GM13977 (cell line): ENCODE measurements around the gene LMF1.

Experiments
- DNase-seq: peaks from one replicate; pipeline ENCODE4 v3.0.0; 2012; ENCODE audit warnings: low spot score
- in situ Hi-C: fragments of 300-500 bp; cut with MboI; formaldehyde crosslinking; loops from one replicate; pipeline ENCODE4 v1.12.0; 2022; ENCODE audit warnings: low sequenced_read_pairs, low pct_unique_long_range_greater_than_20kb, mixed read lengths, inconsistent platforms; ENCODE audit not compliant: unreplicated experiment
- TF ChIP-seq, protein P1 (sequence below): IDR thresholded peaks from 2 replicates; pipeline ENCODE4 v1.5.1; 2012; ENCODE audit warnings: mild to moderate bottlenecking, control low read depth; ENCODE audit not compliant: insufficient read depth; ENCODE audit errors: extremely low read depth, missing control alignments

The LMF1 gene

DNA sequence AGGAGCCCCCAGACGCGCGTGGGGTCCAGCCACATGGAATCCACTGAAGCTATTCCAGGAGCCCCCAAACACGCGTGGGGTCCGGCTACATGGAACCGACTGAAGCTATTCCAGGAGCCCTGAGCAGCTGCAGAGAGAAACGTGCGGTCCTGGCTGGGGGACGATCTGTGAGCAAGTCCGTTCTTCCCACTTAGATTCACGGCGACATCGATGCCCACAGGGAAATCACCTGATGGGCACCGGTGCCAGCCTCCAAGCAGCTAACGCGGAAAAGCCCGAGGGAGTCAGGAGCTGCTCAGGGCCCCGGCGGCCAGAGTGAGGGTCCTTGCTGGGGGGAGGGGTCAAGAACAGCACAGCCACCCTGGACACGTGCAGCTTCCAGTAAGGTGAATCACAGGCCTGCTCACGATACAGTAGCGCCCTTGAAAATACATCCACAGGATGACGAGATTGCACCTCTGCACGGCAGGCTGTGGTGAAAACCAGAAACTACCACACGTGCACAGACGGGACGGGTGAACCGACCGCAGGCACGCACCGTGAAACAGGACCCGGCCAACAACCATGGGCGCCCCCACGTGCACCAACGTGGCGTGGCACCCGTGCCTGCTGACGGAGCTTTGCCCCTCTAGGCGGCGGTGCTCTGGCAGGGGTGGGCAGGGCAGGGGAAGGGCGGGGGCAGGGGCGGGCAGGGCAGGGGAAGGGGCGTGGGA lies 92.6 kb downstream of the LMF1 start:
- no peak for DNase-seq
- in situ Hi-C loops = no loop called here
- TF ChIP-seq, protein P1, sequence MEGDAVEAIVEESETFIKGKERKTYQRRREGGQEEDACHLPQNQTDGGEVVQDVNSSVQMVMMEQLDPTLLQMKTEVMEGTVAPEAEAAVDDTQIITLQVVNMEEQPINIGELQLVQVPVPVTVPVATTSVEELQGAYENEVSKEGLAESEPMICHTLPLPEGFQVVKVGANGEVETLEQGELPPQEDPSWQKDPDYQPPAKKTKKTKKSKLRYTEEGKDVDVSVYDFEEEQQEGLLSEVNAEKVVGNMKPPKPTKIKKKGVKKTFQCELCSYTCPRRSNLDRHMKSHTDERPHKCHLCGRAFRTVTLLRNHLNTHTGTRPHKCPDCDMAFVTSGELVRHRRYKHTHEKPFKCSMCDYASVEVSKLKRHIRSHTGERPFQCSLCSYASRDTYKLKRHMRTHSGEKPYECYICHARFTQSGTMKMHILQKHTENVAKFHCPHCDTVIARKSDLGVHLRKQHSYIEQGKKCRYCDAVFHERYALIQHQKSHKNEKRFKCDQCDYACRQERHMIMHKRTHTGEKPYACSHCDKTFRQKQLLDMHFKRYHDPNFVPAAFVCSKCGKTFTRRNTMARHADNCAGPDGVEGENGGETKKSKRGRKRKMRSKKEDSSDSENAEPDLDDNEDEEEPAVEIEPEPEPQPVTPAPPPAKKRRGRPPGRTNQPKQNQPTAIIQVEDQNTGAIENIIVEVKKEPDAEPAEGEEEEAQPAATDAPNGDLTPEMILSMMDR = no peak

- DNase-seq = no peak
- in situ Hi-C loops = no loop called here
- TF ChIP-seq, protein P1 = no peak
Observed at GRCh38 chr16:877242-878071, 93.3 kb downstream of the LMF1 start.

DNA sequence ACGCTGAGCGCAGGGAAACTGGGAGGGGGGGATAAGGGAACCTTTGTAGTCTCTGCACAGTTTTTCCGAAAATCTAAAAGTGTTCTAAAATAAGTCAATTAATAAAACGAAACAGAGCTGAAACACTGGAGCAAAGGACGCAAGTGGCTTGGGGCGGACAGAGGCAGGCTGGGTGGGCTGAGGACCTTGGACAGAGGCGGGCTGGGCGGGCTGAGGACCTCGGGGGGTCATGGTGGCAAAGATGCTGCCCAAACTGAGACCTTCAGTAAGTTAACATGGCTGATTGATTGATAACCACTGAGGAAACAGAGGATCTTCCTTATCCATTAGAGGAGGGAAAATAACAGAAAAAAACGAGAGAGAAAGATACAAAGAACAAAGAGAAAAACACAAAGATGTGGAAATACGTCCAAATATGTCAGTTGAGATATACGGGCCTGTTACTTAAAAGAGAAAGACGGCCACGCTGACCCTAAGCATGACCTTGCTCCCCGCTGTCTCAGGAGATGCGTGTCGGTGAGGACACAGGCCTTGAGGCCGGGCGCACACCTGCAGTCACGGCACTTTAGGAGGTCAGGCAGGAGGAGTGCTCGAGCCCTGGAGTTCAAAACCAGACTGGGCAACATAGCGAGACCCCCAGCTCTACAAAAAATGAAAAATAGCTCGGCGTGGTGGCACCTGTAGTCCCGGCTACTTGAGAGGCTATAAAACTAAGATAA lies 94.1 kb downstream of the LMF1 start:
- in situ Hi-C loops = no loop called here
- TF ChIP-seq, protein P1 = no peak
- no peak for DNase-seq

GRCh38 chr16:876041-876335 lies 94.8 kb downstream of the LMF1 start:
- TF ChIP-seq, protein P1 = no peak
- in situ Hi-C loops = no loop called here
- no peak for DNase-seq

DNA sequence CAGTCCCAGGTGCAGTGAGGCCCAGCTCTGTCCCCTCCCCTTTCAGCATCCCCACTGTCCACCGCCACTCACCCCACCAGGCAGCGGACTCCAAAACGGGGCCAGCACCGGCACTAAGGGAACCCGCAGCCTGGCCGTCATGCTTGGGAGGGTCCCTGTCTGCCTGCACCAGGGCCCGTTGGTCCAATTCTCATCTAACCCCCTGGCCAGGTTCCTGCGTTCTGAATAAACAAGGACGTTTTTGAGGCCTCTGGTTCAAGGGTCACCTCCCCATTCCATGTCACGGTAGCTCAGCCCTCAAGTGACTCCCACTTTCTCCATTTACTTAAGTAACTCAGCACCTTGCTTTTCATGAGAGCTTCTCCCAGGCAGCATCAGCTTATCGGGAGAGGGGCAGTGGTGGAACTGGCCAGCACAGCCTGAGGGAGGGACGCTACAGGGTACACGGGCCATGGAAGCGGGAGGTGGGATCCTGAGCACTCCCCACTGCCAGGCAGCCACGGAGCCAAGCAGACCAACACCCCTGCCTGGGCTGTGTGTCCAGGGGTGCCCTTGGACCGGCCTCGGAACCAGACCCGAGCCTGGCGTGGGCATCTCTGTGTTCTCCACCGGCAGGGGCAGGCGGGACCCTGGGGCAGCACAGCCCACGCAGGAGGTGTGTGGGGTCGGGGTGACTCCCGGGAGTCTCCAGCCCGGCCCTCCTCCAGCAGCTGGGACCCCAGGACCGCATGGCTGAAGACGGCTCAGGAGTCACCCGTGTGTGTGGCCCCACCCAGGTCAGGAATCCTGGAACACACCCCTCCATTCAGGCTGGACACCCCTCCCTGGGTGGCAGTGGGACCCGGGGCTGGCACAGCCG lies 95.4 kb downstream of the LMF1 start:
- TF ChIP-seq, protein P1 = no peak
- in situ Hi-C loops = no loop called here
- no peak for DNase-seq
